ENCODE results near the gene USHBP1. TPM values are rescaled to one million over a fixed set of nuclear protein-coding genes. Genes with fewer than 3 reads are reported as not detected.
A peak's percentile ranks its signal among the peaks of the same experiment; 100 is the strongest.

USHBP1 gene
- total RNA-seq, 1 experiment from 2014 or later = not detected

GRCh38 chr19:17215127-17215971 is 49.2 kb downstream of the USHBP1 start, which contains the start of gene USE1:
Gene USE1 (plus strand): TSS chr19:17215357. CDS start chr19:17215406, 49 bp downstream.
- DNase-seq (ENCODE audit: extremely low read depth, low read depth) = peak; percentile 84

DNA sequence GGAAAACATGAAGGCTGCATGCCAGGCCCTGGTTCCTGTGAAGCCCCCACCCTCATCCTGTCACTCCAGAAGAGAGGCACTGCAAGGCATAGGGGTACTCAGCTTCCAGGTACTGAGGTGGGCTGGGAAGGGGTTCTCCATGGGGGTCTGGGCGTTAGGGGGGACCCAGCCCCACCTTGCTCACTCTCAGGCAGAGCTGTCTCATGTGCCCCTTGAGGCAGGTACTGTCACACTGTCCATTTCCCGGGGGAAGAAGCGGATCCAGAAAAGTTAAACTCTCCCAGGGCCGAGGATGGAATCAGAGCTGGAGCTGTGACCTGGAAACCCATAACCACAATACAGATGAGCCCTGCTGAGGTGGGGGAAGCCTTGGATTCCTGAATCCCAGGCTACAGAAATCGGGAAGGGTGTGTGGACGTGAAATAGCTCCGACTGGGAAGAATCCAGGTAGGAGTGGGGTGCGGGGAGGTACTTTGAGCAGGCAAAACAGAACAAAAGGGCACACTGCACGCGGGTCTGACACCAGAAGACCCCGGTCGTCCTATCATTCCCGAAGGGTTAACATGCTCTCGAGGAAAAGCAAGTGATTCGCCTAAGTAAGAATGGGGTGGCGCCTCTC is 49.9 kb downstream of the USHBP1 start:
- DNase-seq (ENCODE audit: extremely low read depth, low read depth) = no peak

GRCh38 chr19:17213334-17213733 is 51.2 kb downstream of the USHBP1 start:
- no peak for DNase-seq (ENCODE audit: extremely low read depth, low read depth)

GRCh38 chr19:17211547-17212446 is 52.7 kb downstream of the USHBP1 start:
- DNase-seq (ENCODE audit: extremely low read depth, low read depth) = no peak

- DNase-seq (ENCODE audit: extremely low read depth, low read depth) = no peak
These were observed 54.2 kb downstream of the USHBP1 start for GRCh38 chr19:17210296-17210695.

DNA sequence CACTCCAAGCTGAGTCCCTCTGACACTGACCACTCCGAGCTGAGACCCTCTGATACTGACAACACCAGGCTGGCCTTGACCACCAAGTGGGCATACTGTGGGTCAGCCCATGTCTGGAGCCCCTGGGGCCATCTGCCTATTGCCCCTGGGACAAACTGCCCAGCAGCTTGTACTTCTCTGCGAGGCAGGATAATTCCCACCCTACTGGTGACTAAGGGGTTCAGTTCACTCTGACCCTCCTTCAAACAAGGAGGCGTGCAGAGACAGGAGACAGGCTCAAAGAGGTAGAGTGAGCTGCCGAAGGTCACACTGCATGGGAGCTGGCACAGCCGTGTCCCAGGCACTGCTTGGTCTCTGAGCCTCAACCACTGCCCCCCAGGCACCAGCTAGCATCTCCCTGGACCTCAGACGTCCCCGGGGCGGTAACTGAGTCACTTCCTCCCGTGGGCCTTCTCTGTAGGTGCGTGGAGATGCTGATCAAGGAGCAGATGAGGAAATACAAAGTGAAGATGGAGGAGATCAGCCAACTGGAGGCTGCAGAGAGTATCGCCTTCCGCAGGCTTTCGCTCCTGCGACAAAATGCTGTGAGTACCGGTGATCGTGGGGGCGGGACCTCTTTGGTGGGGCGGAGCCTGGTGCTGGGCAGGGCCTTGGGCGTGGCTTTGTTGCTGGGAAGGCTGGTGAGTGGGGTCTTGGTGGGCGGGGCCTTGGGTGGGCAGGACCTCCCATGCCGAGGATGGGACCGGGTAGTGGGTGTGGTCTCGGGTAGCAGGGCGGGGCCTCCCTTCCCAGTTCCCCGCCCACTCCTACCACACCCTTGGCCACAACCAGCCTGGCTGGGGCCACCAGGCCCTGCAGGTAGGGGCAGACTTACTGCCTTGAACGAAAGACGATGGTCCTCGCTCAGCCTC is 55.2 kb downstream of the USHBP1 start:
- no peak for DNase-seq (ENCODE audit: extremely low read depth, low read depth)

DNA sequence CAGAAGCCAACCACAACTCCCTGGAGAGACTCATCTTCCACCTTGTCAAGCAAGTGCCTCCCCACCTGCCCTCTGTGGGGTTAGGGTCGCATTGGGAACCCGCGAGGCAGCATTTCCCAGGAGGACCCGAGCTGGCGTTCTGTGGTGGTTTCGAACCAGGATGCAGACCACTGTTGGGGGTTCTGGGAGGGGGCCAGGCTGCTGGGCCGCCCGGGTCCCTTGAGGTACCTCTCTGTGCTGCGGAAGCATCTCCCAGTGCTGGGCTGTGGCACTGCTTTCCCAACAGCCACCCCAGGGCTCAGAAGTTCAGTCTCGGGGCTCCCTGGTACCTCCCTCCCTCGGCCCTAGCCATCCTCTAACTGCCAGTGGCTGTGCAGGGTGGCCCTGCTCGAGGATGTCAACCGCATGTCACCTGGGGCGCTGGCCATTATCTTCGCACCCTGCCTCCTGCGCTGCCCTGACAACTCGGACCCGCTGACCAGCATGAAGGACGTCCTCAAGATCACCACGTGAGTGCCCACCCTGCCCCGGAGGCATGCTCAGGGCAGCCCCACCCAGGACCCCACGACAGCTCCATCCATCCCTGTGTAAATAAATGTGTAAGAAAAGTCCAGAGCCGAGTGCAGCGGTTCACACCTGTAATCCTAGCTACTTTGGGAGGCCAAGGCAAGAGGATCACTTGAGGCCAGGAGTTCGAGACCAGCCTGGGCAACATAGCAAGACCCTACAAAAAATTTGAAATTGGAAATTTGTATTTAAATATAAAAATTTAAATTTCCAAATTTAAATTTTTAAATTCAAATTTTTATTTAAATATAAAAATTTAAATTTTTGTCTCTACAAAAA is 57.6 kb downstream of the USHBP1 start:
- no peak for DNase-seq (ENCODE audit: extremely low read depth, low read depth)

GRCh38 chr19:17205237-17206140 is 59.1 kb downstream of the USHBP1 start:
- DNase-seq (ENCODE audit: extremely low read depth, low read depth) = no peak

GRCh38 chr19:17202713-17203112 is 61.8 kb downstream of the USHBP1 start:
- DNase-seq (ENCODE audit: extremely low read depth, low read depth) = no peak

DNA sequence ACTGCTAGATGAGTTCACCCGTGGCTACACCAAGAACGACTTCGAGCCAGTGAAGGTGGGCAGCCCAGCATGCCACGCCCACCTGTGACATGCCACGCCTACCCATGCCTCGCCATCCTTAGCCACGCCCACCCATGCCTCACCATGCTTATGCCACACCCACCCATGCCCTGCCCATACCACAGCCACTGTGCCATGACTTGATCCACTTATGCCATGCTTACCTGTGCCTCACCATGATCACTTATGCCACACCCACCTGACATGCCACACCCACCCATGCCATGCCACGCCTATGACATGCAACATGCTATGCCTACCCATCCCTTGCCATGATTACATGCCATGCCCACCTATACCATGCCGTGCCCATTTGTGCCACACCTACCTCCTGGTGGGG is 62.3 kb downstream of the USHBP1 start:
- DNase-seq (ENCODE audit: extremely low read depth, low read depth) = no peak

DNA sequence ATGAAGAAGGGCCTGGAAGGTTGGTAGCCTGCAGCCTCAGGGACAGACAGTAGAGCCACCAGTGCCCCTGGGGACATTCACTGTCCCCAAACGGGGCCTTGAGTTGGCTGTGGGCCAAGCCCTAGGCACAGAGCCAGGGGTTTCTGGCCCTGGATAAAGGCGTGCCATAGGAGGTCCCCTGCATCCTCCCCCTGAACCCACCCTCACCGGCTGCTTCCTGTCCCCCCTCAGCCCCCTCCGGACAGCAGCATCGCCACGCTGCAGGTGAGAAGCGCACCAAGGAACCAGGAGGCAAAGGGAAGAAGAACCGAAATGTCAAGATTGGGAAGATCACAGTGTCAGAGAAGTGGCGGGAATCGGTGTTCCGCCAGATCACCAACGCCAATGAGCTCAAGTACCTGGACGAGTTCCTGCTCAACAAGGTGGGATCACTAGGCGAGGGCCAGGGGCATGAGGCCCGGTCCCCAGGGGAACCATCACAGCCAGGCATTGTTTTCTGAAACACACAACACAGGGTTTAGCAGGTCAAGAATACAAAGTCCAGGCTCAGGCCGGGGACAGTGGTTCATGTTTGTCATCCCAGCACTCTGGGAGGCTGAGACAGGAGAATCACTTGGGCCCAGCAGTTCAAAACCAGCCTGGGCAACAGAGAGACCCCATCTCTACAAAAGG is 64.0 kb downstream of the USHBP1 start:
- DNase-seq (ENCODE audit: extremely low read depth, low read depth) = no peak

Other genes starting within 250 kb of the USHBP1 start
- 0.10 TPM in 1 of 2 replicates, not detected in the other for gene CPAMD8, start 237.9 kb downstream of the USHBP1 start, total RNA-seq (2014; rRNA removed; shearing (Covaris generic))
- gene HAUS8, start 189.3 kb downstream of the USHBP1 start, total RNA-seq (2014; rRNA removed; shearing (Covaris generic)) = 5.1 and 7.2 TPM in 2 replicates
- gene MYO9B, start 189.0 kb downstream of the USHBP1 start, total RNA-seq (2014; rRNA removed; shearing (Covaris generic)) = 12.4 and 13.5 TPM in 2 replicates
- gene USE1, start 49.4 kb downstream of the USHBP1 start, total RNA-seq (2014; rRNA removed; shearing (Covaris generic)) = 25.1 and 28.9 TPM in 2 replicates
- gene OCEL1, start 38.5 kb downstream of the USHBP1 start, total RNA-seq (2014; rRNA removed; shearing (Covaris generic)) = 3.7 and 3.8 TPM in 2 replicates
- 38.1 and 46.6 TPM in 2 replicates for gene NR2F6, start 18.8 kb downstream of the USHBP1 start, total RNA-seq (2014; rRNA removed; shearing (Covaris generic))
- 71.1 and 74.3 TPM in 2 replicates for gene BABAM1, start 2.7 kb upstream of the USHBP1 start, total RNA-seq (2014; rRNA removed; shearing (Covaris generic))
- 1.2 and 1.5 TPM in 2 replicates for gene ANKLE1, start 17.2 kb upstream of the USHBP1 start, total RNA-seq (2014; rRNA removed; shearing (Covaris generic))
- 1.3 and 1.4 TPM in 2 replicates for gene ABHD8, start 38.7 kb upstream of the USHBP1 start, total RNA-seq (2014; rRNA removed; shearing (Covaris generic))
- 55.1 and 60.1 TPM in 2 replicates for gene MRPL34, start 41.1 kb upstream of the USHBP1 start, total RNA-seq (2014; rRNA removed; shearing (Covaris generic))
- 15.1 and 15.3 TPM in 2 replicates for gene DDA1, start 44.8 kb upstream of the USHBP1 start, total RNA-seq (2014; rRNA removed; shearing (Covaris generic))
- 3.8 and 4.5 TPM in 2 replicates for gene ANO8, start 70.1 kb upstream of the USHBP1 start, total RNA-seq (2014; rRNA removed; shearing (Covaris generic))
- 19.8 and 21.9 TPM in 2 replicates for gene GTPBP3, start 72.8 kb upstream of the USHBP1 start, total RNA-seq (2014; rRNA removed; shearing (Covaris generic))
- gene PLVAP, start 112.6 kb upstream of the USHBP1 start, total RNA-seq (2014; rRNA removed; shearing (Covaris generic)) = not detected in 2 replicates
- not detected in 2 replicates for gene CCDC194, start 129.5 kb upstream of the USHBP1 start, total RNA-seq (2014; rRNA removed; shearing (Covaris generic))
- 0.52 TPM in 1 of 2 replicates, not detected in the other for gene BST2, start 140.9 kb upstream of the USHBP1 start, total RNA-seq (2014; rRNA removed; shearing (Covaris generic))
- gene MVB12A, start 155.3 kb upstream of the USHBP1 start, total RNA-seq (2014; rRNA removed; shearing (Covaris generic)) = 54.7 and 74.6 TPM in 2 replicates
- 0.10 TPM in 1 of 2 replicates, not detected in the other for gene TMEM221, start 183.9 kb upstream of the USHBP1 start, total RNA-seq (2014; rRNA removed; shearing (Covaris generic))
- not detected in 2 replicates for gene NXNL1, start 196.2 kb upstream of the USHBP1 start, total RNA-seq (2014; rRNA removed; shearing (Covaris generic))
- gene SLC27A1, start 205.8 kb upstream of the USHBP1 start, total RNA-seq (2014; rRNA removed; shearing (Covaris generic)) = 5.9 and 8.1 TPM in 2 replicates
- 46.0 and 60.8 TPM in 2 replicates for gene PGLS, start 246.9 kb upstream of the USHBP1 start, total RNA-seq (2014; rRNA removed; shearing (Covaris generic))